ENCODE data around the gene XXYLT1.
"Not testable (repeated sequence)": the region's sequence is repeated elsewhere in the genome, so short reads cannot be mapped to it uniquely, and the experiment has no call there.

Gene XXYLT1

GRCh38 chr3:195096484-195097330 lies 174.3 kb downstream of the XXYLT1 start:
- no peak for DNase-seq (ENCODE audit: low read depth)
- no peak for TF ChIP-seq CTCF (conservative IDR thresholded peaks at IDR 0.05; ENCODE audit: control insufficient read depth, insufficient read depth, low read depth, low read length)
- no peak overlapping the region for H3K4me3 ChIP-seq (ENCODE audit: control insufficient read depth, low read depth, low read length)

- H3K4me3 ChIP-seq (ENCODE audit: control insufficient read depth, low read depth, low read length) = no peak overlapping the region
- no peak for TF ChIP-seq CTCF (conservative IDR thresholded peaks at IDR 0.05; ENCODE audit: control insufficient read depth, insufficient read depth, low read depth, low read length)
- no peak for DNase-seq (ENCODE audit: low read depth)
Observed at GRCh38 chr3:195096053-195096452, 174.9 kb downstream of the XXYLT1 start.

- no peak overlapping the region for H3K4me3 ChIP-seq (ENCODE audit: control insufficient read depth, low read depth, low read length)
- DNase-seq (ENCODE audit: low read depth) = peak; percentile 41
- no peak for TF ChIP-seq CTCF (conservative IDR thresholded peaks at IDR 0.05; ENCODE audit: control insufficient read depth, insufficient read depth, low read depth, low read length)
Observed at GRCh38 chr3:195095704-195096036, 175.3 kb downstream of the XXYLT1 start.

- TF ChIP-seq CTCF (conservative IDR thresholded peaks at IDR 0.05; ENCODE audit: control insufficient read depth, insufficient read depth, low read depth, low read length) = no peak
- no peak for DNase-seq (ENCODE audit: low read depth)
- H3K4me3 ChIP-seq (ENCODE audit: control insufficient read depth, low read depth, low read length) = no peak overlapping the region
Observed at GRCh38 chr3:195095035-195095703, 175.8 kb downstream of the XXYLT1 start.

- no peak for DNase-seq (ENCODE audit: low read depth)
- TF ChIP-seq CTCF (conservative IDR thresholded peaks at IDR 0.05; ENCODE audit: control insufficient read depth, insufficient read depth, low read depth, low read length) = no peak
- H3K4me3 ChIP-seq (ENCODE audit: control insufficient read depth, low read depth, low read length) = no peak overlapping the region
Observed at GRCh38 chr3:195094191-195094921, 176.6 kb downstream of the XXYLT1 start.

GRCh38 chr3:195093731-195094130 lies 177.2 kb downstream of the XXYLT1 start:
- no peak overlapping the region for H3K4me3 ChIP-seq (ENCODE audit: control insufficient read depth, low read depth, low read length)
- TF ChIP-seq CTCF (conservative IDR thresholded peaks at IDR 0.05; ENCODE audit: control insufficient read depth, insufficient read depth, low read depth, low read length) = no peak
- no peak for DNase-seq (ENCODE audit: low read depth)

- H3K4me3 ChIP-seq (ENCODE audit: control insufficient read depth, low read depth, low read length) = peak overlapping the region; percentile 36
Observed at GRCh38 chr3:195087840-195088601, 182.9 kb downstream of the XXYLT1 start.

More at GRCh38 chr3:195087840-195088601, 182.9 kb downstream of the XXYLT1 start:
- DNase-seq (ENCODE audit: low read depth) = not testable (repeated sequence)

All from fibroblast of mammary gland (primary cell).